Motor neuron (in vitro differentiated cells): ENCODE data around the gene SPOCK1. TPM values are rescaled to one million over a fixed set of nuclear protein-coding genes. Genes with fewer than 3 reads are reported as not detected.
"Not testable (repeated sequence)": the region's sequence is repeated elsewhere in the genome, so short reads cannot be mapped to it uniquely, and the experiment has no call there.

Experiments used
- ATAC-seq, 8 experiments: fragments of 200-7000 bp; cut with Tn5 transposase; replicated peaks in 6 of 8; 2 replicates each; pipeline ENCODE4 v1.8.0; 2021; ENCODE audit warnings: mild to moderate bottlenecking in 8 of 8, moderate library complexity in 8 of 8
- H3K27ac ChIP-seq, 2 donors: fragments of 250-450 bp; sonication (Bioruptor Pico); 2 replicates each; pipeline ENCODE4 v1.9.0; 2021; ENCODE audit warnings: antibody characterized with exemption in 2 of 2, mild to moderate bottlenecking in 2 of 2, moderate library complexity in 1 of 2
- H3K4me1 ChIP-seq, 2 donors: fragments of 250-450 bp; sonication (Bioruptor Pico); replicated peaks in 1 of 2; 2 replicates each; pipeline ENCODE4 v1.6.1; 2021; ENCODE audit warnings: antibody characterized with exemption in 2 of 2, mild to moderate bottlenecking in 2 of 2, moderate library complexity in 1 of 2
- H3K4me3 ChIP-seq, 5 donors: fragments of 250-450 bp; sonication (Bioruptor Pico); 2 replicates each; pipeline ENCODE4 v1.9.0; 2021; ENCODE audit warnings: antibody characterized with exemption in 5 of 5, mild to moderate bottlenecking in 5 of 5, moderate library complexity in 4 of 5
- WGBS, 10 experiments: fragments of 450-650 bp; shearing (Covaris generic); methylation state at CpG; one replicate each; pipeline ENCODE4 v1.0.0; 2022; 5-methylcytosine and 5-hydroxymethylcytosine counted together
- in situ Hi-C, 9 experiments: fragments of 400-800 bp; cut with MboI; loops; one replicate each; pipeline ENCODE4 v1.15.0; 2021; ENCODE audit warnings: low sequenced_read_pairs in 9 of 9, low pct_unique_long_range_greater_than_20kb in 2 of 9; ENCODE audit not compliant: unreplicated experiment in 9 of 9
- total RNA-seq, 8 experiments: library from RNA; unstranded; fragments of 300-600 nt; gene quantifications; 2 replicates each; pipeline versions ENCODE4 v1.2.3 to v1.2.4, GENCODE V29; 2022

SPOCK1 gene
- total RNA-seq, 8 experiments from 2014 or later: 9.4 to 154 (median 25.1) TPM

GRCh38 chr5:137400571-137400970, 98.6 kb downstream of the SPOCK1 start:
- Histone ChIP-seq H3K27ac (no peak overlapping the region), H3K4me3 (no peak overlapping the region), H3K4me1 (peaks cover 13 to 26% of the 10 kb centered on the region in 2 donors)
- 44 to 100% (median 94%) methylated on average over 1 to 4 of the region's 5 CpGs; no CpG with 5 or more reads in 4 of the 10 experiments for WGBS, 10 experiments
- in situ Hi-C loops: no loop called here
- peak in 2 of 8 experiments; percentile 37 to 64 for ATAC-seq

- Histone ChIP-seq H3K4me3 (no peak overlapping the region), H3K4me1 (peaks cover 13 to 25% of the 10 kb centered on the region in 2 donors), H3K27ac (no peak overlapping the region)
- WGBS, 10 experiments: 50 to 94% (median 60%) methylated on average over 1 to 2 of the region's 3 CpGs; no CpG with 5 or more reads in 6 of the 10 experiments
- no peak for ATAC-seq
- in situ Hi-C loops: no loop called here
Measured at GRCh38 chr5:137399911-137400310, 99.2 kb downstream of the SPOCK1 start.

GRCh38 chr5:137398751-137399150, 100.4 kb downstream of the SPOCK1 start:
- 46 to 100% (median 78%) methylated on average over 1 to 3 of the region's 3 CpGs; no CpG with 5 or more reads in 1 of the 10 experiments for WGBS, 10 experiments
- no peak for ATAC-seq
- peaks cover 9 to 13% of the 10 kb centered on the region in 2 donors for H3K4me1 ChIP-seq
- H3K4me3 ChIP-seq: no peak overlapping the region
- H3K27ac ChIP-seq: no peak overlapping the region
- in situ Hi-C loops: no loop called here

GRCh38 chr5:137398154-137398553, 101.0 kb downstream of the SPOCK1 start:
- H3K27ac ChIP-seq: no peak overlapping the region
- 20 to 83% (median 63%) methylated on average over 1 to 2 of the region's 2 CpGs; no CpG with 5 or more reads in 3 of the 10 experiments for WGBS, 10 experiments
- peak in 2 of 8 experiments; percentile 36 to 39 for ATAC-seq

GRCh38 chr5:137395011-137395755, 103.9 kb downstream of the SPOCK1 start:
- ATAC-seq: peak in 7 of 8 experiments; percentile 8 to 96 (median 73)
- Histone ChIP-seq H3K27ac (no peak overlapping the region), H3K4me1 (peaks cover 0 to 7% of the 10 kb centered on the region in 2 donors), H3K4me3 (no peak overlapping the region)
- in situ Hi-C loops: no loop called here
- 77 to 93% (median 88%) methylated on average over 1 to 3 of the region's 4 CpGs; no CpG with 5 or more reads in 1 of the 10 experiments for WGBS, 10 experiments

More at GRCh38 chr5:137398154-137398553, 101.0 kb downstream of the SPOCK1 start:
- no peak overlapping the region for H3K4me3 ChIP-seq
- H3K4me1 ChIP-seq: peaks cover 6 to 11% of the 10 kb centered on the region in 2 donors
- in situ Hi-C loops: no loop called here

- in situ Hi-C loops: no loop called here
- H3K4me3 ChIP-seq: no peak overlapping the region
- 0 to 100% (median 46%) methylated on average over 1 of the region's 1 CpG; no CpG with 5 or more reads in 6 of the 10 experiments for WGBS, 10 experiments
- peaks cover 0 to 7% of the 10 kb centered on the region in 2 donors for H3K4me1 ChIP-seq
- peak in 3 of 8 experiments; percentile 51 to 80 (median 54) for ATAC-seq
- no peak overlapping the region for H3K27ac ChIP-seq
Measured at GRCh38 chr5:137394380-137394779, 104.7 kb downstream of the SPOCK1 start.

- ATAC-seq: no peak
- in situ Hi-C loops: no loop called here
- H3K4me3 ChIP-seq: no peak overlapping the region
- H3K27ac ChIP-seq: no peak overlapping the region
- peaks cover 0 to 7% of the 10 kb centered on the region in 2 donors for H3K4me1 ChIP-seq
- WGBS, 10 experiments: 60 to 80% (median 78%) methylated on average over 1 of the region's 1 CpG; no CpG with 5 or more reads in 4 of the 10 experiments
Measured at GRCh38 chr5:137393196-137393993, 105.7 kb downstream of the SPOCK1 start.

GRCh38 chr5:137392261-137392660, 106.9 kb downstream of the SPOCK1 start:
- H3K27ac ChIP-seq: no peak overlapping the region
- no peak for ATAC-seq
- WGBS, 10 experiments: 80 to 100% (median 94%) methylated on average over 2 to 4 of the region's 4 CpGs; no CpG with 5 or more reads in 1 of the 10 experiments
- no peak overlapping the region for H3K4me3 ChIP-seq
- in situ Hi-C loops: no loop called here
- peaks cover 0 to 2% of the 10 kb centered on the region in 2 donors for H3K4me1 ChIP-seq

GRCh38 chr5:137391044-137391443, 108.1 kb downstream of the SPOCK1 start:
- H3K4me3 ChIP-seq, H3K4me1 ChIP-seq, in situ Hi-C loops, ATAC-seq, H3K27ac ChIP-seq: not testable (repeated sequence)
- WGBS, 10 experiments: 40 to 100% (median 63%) methylated on average over 1 to 5 of the region's 7 CpGs; no CpG with 5 or more reads in 3 of the 10 experiments

- in situ Hi-C loops: no loop called here
- 71 to 88% (median 83%) methylated on average over 1 of the region's 1 CpG; no CpG with 5 or more reads in 7 of the 10 experiments for WGBS, 10 experiments
- Histone ChIP-seq H3K4me3 (no peak overlapping the region), H3K4me1 (no peaks in the 10 kb centered on the region), H3K27ac (no peak overlapping the region)
- ATAC-seq: no peak
Measured at GRCh38 chr5:137389042-137389441, 110.1 kb downstream of the SPOCK1 start.

- Histone ChIP-seq H3K4me3 (no peak overlapping the region), H3K4me1 (no peaks in the 10 kb centered on the region), H3K27ac (no peak overlapping the region)
- in situ Hi-C loops: no loop called here
- WGBS, 10 experiments: 38 to 83% (median 50%) methylated on average over 1 of the region's 1 CpG; no CpG with 5 or more reads in 7 of the 10 experiments
- no peak for ATAC-seq
Measured at GRCh38 chr5:137385064-137385463, 114.1 kb downstream of the SPOCK1 start.

GRCh38 chr5:137383909-137384308, 115.2 kb downstream of the SPOCK1 start:
- in situ Hi-C loops: no loop called here
- H3K27ac ChIP-seq: no peak overlapping the region
- WGBS, 10 experiments: 80% methylated on average over 1 of the region's 1 CpG; no CpG with 5 or more reads in 9 of the 10 experiments

GRCh38 chr5:137381555-137381954, 117.6 kb downstream of the SPOCK1 start:
- Histone ChIP-seq H3K4me3 (no peak overlapping the region), H3K4me1 (peaks cover 0 to 5% of the 10 kb centered on the region in 2 donors), H3K27ac (no peak overlapping the region)
- WGBS, 10 experiments: 0% methylated on average over 1 of the region's 1 CpG; no CpG with 5 or more reads in 9 of the 10 experiments
- peak in 2 of 8 experiments; percentile 21 to 59 for ATAC-seq
- in situ Hi-C loops: no loop called here

More at GRCh38 chr5:137383909-137384308, 115.2 kb downstream of the SPOCK1 start:
- Histone ChIP-seq H3K4me1 (no peaks in the 10 kb centered on the region), H3K4me3 (no peak overlapping the region)
- peak in 1 of 8 experiments; percentile 61 for ATAC-seq
